Muscle layer of colon (tissue), 2 donors: Measurements from ENCODE around the gene ACVR2B.
A peak's percentile ranks its signal among the peaks of the same experiment; 100 is the strongest.

Source experiments
- H3K27ac ChIP-seq: one replicate; pipeline ENCODE4 v1.7.0; 2013; ENCODE audit warnings: low read depth, mild to moderate bottlenecking, low read length, moderate library complexity
- H3K27me3 ChIP-seq, 2 donors: one replicate each; pipeline ENCODE4 v1.7.0; 2013; ENCODE audit warnings: low read length in 2 of 2, mild to moderate bottlenecking in 2 of 2; ENCODE audit not compliant: insufficient read depth in 2 of 2, control insufficient read depth in 1 of 2
- H3K36me3 ChIP-seq: one replicate; pipeline ENCODE4 v1.7.0; 2013; ENCODE audit warnings: mild to moderate bottlenecking, low read length; ENCODE audit not compliant: insufficient read depth
- H3K4me1 ChIP-seq: one replicate; pipeline ENCODE4 v1.7.0; 2013; ENCODE audit warnings: mild to moderate bottlenecking, low read length; ENCODE audit not compliant: insufficient read depth
- H3K4me3 ChIP-seq, 2 donors: one replicate each; pipeline ENCODE4 v1.7.0; 2013; ENCODE audit warnings: low read length in 2 of 2, low read depth in 1 of 2, mild to moderate bottlenecking in 1 of 2, moderate library complexity in 1 of 2
- H3K9ac ChIP-seq: one replicate; pipeline ENCODE4 v1.7.0; 2013; ENCODE audit warnings: low read length
- H3K9me3 ChIP-seq: one replicate; pipeline ENCODE4 v1.7.0; 2013; ENCODE audit warnings: mild to moderate bottlenecking, low read length
- donor health status: abdominal sarcoma.
- donor health status: Adenocarcinoma of cecum.

The ACVR2B gene

DNA sequence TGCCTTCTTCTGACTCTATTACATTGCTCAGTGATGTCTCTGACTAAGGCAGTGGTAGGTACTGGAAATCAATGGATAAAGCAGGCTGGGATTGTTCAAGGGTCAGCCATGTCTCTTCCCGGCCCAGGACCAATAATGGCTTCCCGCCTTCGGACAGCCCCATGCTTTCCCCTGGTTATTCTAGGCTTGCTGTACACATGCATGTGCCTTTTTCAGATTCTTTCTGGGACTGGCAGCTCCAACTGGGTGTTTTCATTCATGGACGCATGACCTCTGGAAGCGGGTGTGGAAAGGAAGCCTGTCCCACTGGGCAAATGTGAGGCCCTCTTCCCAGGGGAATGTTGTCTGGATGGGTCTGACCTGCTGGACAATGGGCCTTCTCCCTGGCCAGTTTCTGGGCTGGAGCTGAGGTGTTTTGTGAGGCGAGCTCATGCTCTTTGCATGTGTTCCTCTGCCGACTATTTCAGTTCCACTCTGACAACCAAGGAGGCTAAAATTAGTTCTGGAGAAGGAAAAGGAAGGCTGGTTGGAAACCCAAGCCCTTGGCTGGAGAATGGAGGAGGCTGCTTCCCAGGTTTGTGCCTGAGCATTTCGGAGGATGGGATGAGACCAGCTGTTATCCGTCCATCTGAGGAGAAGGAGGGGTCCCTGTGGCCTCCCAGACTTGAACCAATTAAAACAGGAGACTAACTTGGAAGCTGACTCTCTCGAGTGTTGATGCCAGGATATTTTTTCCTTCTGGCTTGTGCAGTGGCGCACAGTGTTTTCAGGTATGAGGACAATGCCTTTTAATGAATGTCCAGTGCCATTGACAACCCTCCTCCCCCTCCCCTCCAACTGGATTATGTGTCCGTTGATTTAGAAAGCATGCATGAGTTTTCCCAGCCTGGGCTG is 6.9 kb downstream of the ACVR2B start:
- Histone ChIP-seq H3K27ac (no peak overlapping the region), H3K9ac (no peak overlapping the region), H3K27me3 (no peaks in the 10 kb centered on the region), H3K36me3 (no peaks in the 10 kb centered on the region), H3K9me3 (no peaks in the 10 kb centered on the region), H3K4me3 (peak overlapping the region in 1 of 2 donors; percentile 5), H3K4me1 (peaks cover 51% of the 10 kb centered on the region)

DNA sequence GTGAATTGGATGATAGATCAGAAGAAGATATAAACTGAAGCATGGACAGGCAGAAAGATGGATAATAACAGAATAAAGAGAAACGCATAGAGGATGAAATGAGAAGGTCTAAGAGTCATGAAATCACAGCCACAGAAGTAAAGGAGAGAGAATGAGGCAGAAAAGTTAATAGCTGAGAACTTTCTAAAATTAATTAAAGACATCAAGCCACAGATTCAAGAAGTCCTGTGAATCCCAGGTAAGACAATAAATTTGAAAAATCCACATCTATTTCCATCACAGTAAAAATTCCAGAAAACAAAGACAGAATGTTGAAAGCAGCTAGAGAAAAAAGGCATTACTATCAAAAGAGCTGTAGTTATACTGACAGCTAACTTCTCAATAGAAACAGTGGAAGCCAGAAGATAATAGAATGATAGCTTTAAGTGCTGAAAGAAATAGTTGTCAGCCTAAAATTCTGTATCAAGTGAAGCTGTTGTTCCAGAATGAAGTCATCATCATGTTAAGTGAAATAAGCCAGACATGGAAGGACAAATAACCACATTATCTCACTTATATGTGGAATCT is 12.0 kb downstream of the ACVR2B start:
- H3K27ac ChIP-seq = no peak overlapping the region
- no peaks in the 10 kb centered on the region for H3K27me3 ChIP-seq
- no peak overlapping the region for H3K9ac ChIP-seq
- H3K9me3 ChIP-seq = peaks cover 3% of the 10 kb centered on the region
- no peak overlapping the region for H3K4me3 ChIP-seq
- H3K4me1 ChIP-seq = peaks cover 8% of the 10 kb centered on the region
- no peaks in the 10 kb centered on the region for H3K36me3 ChIP-seq

DNA sequence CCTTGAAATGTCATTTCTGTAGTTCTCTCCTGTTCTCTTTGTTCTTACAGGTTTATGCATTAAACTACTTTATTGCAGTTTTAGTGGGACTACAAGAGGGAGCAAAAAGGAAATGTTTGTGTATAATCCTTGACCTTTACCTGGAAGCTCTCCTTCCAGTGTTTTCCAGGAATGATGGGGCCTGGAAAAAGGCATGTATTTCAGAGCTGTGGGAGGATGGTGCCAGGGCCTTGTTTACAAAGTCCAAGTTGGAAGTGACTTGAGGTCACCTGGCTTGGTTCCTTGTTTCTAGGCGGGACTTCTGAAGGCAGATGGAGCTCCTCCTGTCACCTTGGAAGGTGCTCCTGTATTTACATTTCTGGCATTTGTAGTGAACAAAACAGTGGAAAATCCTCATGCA is 15.1 kb downstream of the ACVR2B start:
- H3K27ac ChIP-seq = no peak overlapping the region
- no peak overlapping the region for H3K4me3 ChIP-seq
- H3K9me3 ChIP-seq = peaks cover 3% of the 10 kb centered on the region
- H3K27me3 ChIP-seq = no peaks in the 10 kb centered on the region
- peaks cover 16% of the 10 kb centered on the region for H3K4me1 ChIP-seq
- no peak overlapping the region for H3K9ac ChIP-seq
- no peaks in the 10 kb centered on the region for H3K36me3 ChIP-seq

DNA sequence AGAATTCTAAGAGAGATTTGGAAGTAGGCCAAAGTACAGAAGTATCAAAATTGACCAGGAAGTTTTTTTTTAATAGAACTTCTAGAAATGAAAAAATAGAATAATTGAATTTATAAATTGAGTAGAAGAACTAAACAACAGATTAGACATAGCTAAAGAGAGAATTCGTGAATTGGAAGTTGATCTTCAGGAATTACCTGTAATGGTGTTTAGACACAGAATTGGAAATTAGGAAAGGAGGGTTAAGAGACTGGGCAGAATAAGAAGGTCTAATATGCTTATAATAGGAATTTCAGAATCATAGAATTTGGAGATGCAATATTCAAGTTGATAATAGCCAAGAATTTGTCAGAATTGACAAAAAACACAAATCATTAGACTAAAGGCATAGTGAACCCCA is 16.2 kb downstream of the ACVR2B start:
- no peaks in the 10 kb centered on the region for H3K36me3 ChIP-seq
- no peak overlapping the region for H3K27ac ChIP-seq
- no peaks in the 10 kb centered on the region for H3K27me3 ChIP-seq
- H3K9ac ChIP-seq = no peak overlapping the region
- peaks cover 16% of the 10 kb centered on the region for H3K4me1 ChIP-seq
- no peak overlapping the region for H3K4me3 ChIP-seq
- H3K9me3 ChIP-seq = peaks cover 3% of the 10 kb centered on the region

- H3K9me3 ChIP-seq = peaks cover 3% of the 10 kb centered on the region
- peaks cover 16% of the 10 kb centered on the region for H3K4me1 ChIP-seq
- H3K4me3 ChIP-seq = no peak overlapping the region
- H3K27ac ChIP-seq = no peak overlapping the region
- H3K36me3 ChIP-seq = no peaks in the 10 kb centered on the region
- H3K9ac ChIP-seq = no peak overlapping the region
- H3K27me3 ChIP-seq = no peaks in the 10 kb centered on the region
These were observed 17.7 kb downstream of the ACVR2B start for GRCh38 chr3:38471260-38471857.

DNA sequence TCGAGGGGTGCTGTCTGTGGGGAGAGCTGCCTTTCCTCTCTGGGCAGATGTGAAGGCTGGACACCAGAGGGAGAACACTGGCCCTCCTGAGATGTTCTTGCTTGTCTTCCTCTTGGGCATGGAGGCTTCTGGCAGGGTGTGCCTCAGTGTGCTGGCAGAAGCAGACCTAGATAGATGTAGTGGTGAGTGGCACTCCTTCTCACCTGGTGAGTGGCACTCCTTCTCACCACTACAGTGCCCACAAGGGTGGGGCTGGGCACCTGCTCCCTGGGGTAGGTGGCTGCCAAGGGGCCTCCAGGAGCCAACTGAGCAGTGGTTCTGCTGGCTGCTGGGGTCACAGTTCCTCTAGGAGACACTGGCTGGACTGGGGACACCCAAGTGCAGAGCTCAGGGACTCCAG is 18.7 kb downstream of the ACVR2B start:
- peaks cover 16% of the 10 kb centered on the region for H3K4me1 ChIP-seq
- H3K27ac ChIP-seq = no peak overlapping the region
- no peaks in the 10 kb centered on the region for H3K36me3 ChIP-seq

DNA sequence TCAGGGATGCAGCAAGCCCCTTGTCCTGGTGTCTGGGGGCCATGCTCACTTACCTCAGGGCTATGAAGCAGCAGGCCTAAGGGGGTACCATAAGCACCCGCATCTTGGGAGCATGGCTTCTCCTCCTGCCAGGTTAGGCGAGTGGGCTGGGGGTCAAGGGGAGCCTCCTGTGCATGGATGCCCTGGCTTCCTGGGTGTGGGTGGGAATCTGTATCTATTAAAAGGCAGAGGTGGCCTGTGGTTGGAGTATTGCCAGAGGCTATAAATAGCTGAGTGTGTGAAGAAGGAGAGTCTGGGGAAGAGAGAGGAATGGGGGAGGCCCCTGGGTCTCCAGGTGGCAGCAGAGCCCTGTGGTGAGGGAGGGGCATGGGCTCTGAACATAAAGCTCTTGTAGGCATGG is 19.5 kb downstream of the ACVR2B start:
- Histone ChIP-seq H3K9me3 (peaks cover 3% of the 10 kb centered on the region), H3K27me3 (no peaks in the 10 kb centered on the region), H3K9ac (no peak overlapping the region), H3K36me3 (no peaks in the 10 kb centered on the region), H3K4me3 (no peak overlapping the region), H3K27ac (no peak overlapping the region), H3K4me1 (peaks cover 16% of the 10 kb centered on the region)

More for the DNA sequence above, 18.7 kb downstream of the ACVR2B start:
- Histone ChIP-seq H3K9me3 (peaks cover 3% of the 10 kb centered on the region), H3K4me3 (no peak overlapping the region), H3K9ac (no peak overlapping the region), H3K27me3 (no peaks in the 10 kb centered on the region)

- peaks cover 16% of the 10 kb centered on the region for H3K4me1 ChIP-seq
- no peak overlapping the region for H3K9ac ChIP-seq
- H3K9me3 ChIP-seq = peaks cover under 1% of the 10 kb centered on the region
- no peak overlapping the region for H3K4me3 ChIP-seq
- H3K27ac ChIP-seq = no peak overlapping the region
- peaks cover 14% of the 10 kb centered on the region for H3K36me3 ChIP-seq
- no peaks in the 10 kb centered on the region for H3K27me3 ChIP-seq
These were observed 21.4 kb downstream of the ACVR2B start for GRCh38 chr3:38474928-38475605.

DNA sequence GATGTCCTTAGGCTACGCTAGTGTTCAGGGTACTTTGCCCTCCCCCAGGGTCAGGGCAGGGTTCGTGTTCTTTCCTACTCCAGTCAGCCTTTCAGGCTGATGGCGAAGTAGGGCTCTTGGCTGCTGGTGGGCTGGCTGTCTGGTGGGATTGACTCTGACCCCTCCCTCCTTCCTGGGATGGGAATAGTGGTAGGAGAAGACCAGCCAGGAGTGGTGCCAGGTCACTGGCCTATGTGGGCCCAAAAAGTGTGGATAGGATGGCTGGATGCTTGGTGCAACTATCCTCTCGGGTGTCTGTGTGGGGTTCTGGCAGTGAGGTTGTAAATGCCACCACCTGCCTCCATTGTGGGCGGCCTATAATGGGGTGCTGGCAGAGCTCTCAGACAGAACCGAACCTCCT is 22.0 kb downstream of the ACVR2B start:
- H3K27me3 ChIP-seq = no peaks in the 10 kb centered on the region
- no peak overlapping the region for H3K27ac ChIP-seq
- H3K9me3 ChIP-seq = no peaks in the 10 kb centered on the region
- no peak overlapping the region for H3K9ac ChIP-seq
- no peak overlapping the region for H3K4me3 ChIP-seq
- H3K36me3 ChIP-seq = peaks cover 21% of the 10 kb centered on the region
- H3K4me1 ChIP-seq = peaks cover 16% of the 10 kb centered on the region

DNA sequence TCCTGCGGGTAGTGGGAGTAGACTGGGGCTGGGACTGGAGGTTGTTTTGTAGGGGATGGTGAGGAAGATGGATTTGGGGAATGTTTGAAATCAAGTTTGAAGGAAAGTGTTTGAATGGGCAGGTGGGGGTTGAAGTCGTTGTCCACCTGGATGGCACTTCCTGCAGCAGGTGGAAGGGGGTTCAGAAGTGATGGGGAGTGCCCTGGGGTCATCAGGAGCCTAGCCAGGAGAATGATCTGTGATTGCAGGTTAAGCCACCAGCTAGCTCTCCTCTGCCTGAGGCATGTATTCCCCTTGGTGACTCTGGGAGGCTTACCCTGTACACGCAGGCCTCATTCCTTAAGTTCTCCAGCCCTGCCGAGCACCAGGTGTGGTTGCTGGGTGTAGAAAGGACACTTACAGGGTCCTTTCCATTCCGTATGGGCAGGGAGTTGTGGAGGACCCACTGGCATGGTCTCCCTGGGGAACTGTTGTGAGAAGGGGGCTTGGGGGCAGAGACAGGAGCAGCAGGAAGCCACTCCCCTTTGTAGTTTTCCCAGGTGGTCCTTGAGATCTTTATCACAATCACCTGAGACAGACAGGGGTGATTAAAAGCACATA is 22.6 kb downstream of the ACVR2B start:
- Histone ChIP-seq H3K4me3 (no peak overlapping the region), H3K27ac (no peak overlapping the region), H3K9me3 (no peaks in the 10 kb centered on the region), H3K4me1 (peaks cover 16% of the 10 kb centered on the region), H3K9ac (no peak overlapping the region), H3K27me3 (no peaks in the 10 kb centered on the region), H3K36me3 (peaks cover 26% of the 10 kb centered on the region)
